Gastrocnemius medialis (tissue), 4 donors: Measurements from ENCODE around the gene ADRA2B. TPM values are rescaled to one million over a fixed set of nuclear protein-coding genes. Genes with fewer than 3 reads are reported as not detected.

Experiments
- ATAC-seq, 2 donors: fragments of 150-250 bp; one replicate each; pipeline ENCODE4 v1.9.1; 2016
- DNase-seq, 2 donors: peaks; one replicate each; pipeline ENCODE4 v3.0.0-alpha.2; 2019
- H3K27ac ChIP-seq, 4 donors: fragments of 200-600 bp; sonication (generic); 1 replicate in 1 of 4; 2 replicates in 3 of 4; pipeline ENCODE4 v1.5.1; 2016 to 2018; ENCODE audit warnings: mild to moderate bottlenecking in 2 of 4, moderate library complexity in 1 of 4
- H3K27me3 ChIP-seq, 3 donors: fragments of 200-600 bp; sonication (generic) in 2 of 3; 1 replicate in 1 of 3; 2 replicates in 2 of 3; pipeline versions ENCODE4 v1.5.1 to v1.6.0; 2016 to 2019; ENCODE audit warnings: mild to moderate bottlenecking in 1 of 3, moderate library complexity in 1 of 3
- H3K36me3 ChIP-seq, 2 donors: fragments of 200-600 bp; sonication (generic) in 1 of 2; one replicate each; pipeline ENCODE4 v1.5.1; 2017 to 2018
- H3K4me1 ChIP-seq, 2 donors: fragments of 200-600 bp; sonication (generic) in 1 of 2; one replicate each; pipeline ENCODE4 v1.5.1; 2016 to 2017; ENCODE audit warnings: mild to moderate bottlenecking in 2 of 2
- H3K4me3 ChIP-seq, 4 donors: fragments of 200-600 bp; sonication (generic) in 3 of 4; 1 replicate in 1 of 4; 2 replicates in 3 of 4; pipeline ENCODE4 v1.5.1; 2016 to 2019; ENCODE audit warnings: mild to moderate bottlenecking in 2 of 4
- H3K9me3 ChIP-seq, 3 donors: fragments of 200-600 bp; sonication (generic) in 2 of 3; 1 replicate in 1 of 3; 2 replicates in 2 of 3; pipeline ENCODE4 v1.5.1; 2016 to 2019
- CTCF ChIP-seq, 5 experiments: fragments of 450-650 bp in 3 of 5; fragments of 200-600 bp in 2 of 5; sonication (generic) in 2 of 5; IDR thresholded peaks in 4 of 5; conservative IDR thresholded peaks in 1 of 5; 1 replicate in 4 of 5; 2 replicates in 1 of 5; pipeline ENCODE4 v1.5.1; 2016 to 2019; ENCODE audit warnings: antibody characterized with exemption in 5 of 5, mild to moderate bottlenecking in 3 of 5, moderate library complexity in 3 of 5
- POLR2A ChIP-seq, 2 donors: fragments of 450-650 bp; IDR thresholded peaks; one replicate each; pipeline ENCODE4 v1.6.1; 2017; ENCODE audit warnings: antibody characterized with exemption in 2 of 2, mild to moderate bottlenecking in 2 of 2, moderate library complexity in 2 of 2
- in situ Hi-C, 4 donors: fragments of 200-750 bp; cut with MboI; loops; one replicate each; pipeline versions ENCODE4 v1.15.0 to v1.8.0; 2017; ENCODE audit warnings: low sequenced_read_pairs in 4 of 4
- intact Hi-C: fragments of 100-400 bp; cut with DNase I; formaldehyde crosslinking; loops from one replicate; pipeline ENCODE4 v1.15.1; 2023; ENCODE audit warnings: low total_unique reads
- total RNA-seq, 4 donors: library from RNA; depleted of rRNA; stranded (reverse); fragments of >200 nt; gene quantifications; one replicate each; pipeline versions ENCODE4 v1.1.0 to v1.2.3, GENCODE V29; 2016

Gene ADRA2B
- total RNA-seq, 4 donors from 2014 or later, result 2.4 to 5.6 (median 3.6) TPM

- intact Hi-C loops, result no loop called here
Measured at GRCh38 chr2:96140941-96141623, 24.7 kb upstream of the ADRA2B start.

GRCh38 chr2:96139181-96139758 lies 22.9 kb upstream of the ADRA2B start:
- ATAC-seq (no peak), DNase-seq (no peak)
- Histone ChIP-seq H3K27me3 (no peaks in the 10 kb centered on the region), H3K36me3 (no peaks in the 10 kb centered on the region), H3K9me3 (no peaks in the 10 kb centered on the region), H3K4me1 (peaks cover 0 to 3% of the 10 kb centered on the region in 2 donors), H3K4me3 (no peak overlapping the region), H3K27ac (no peak overlapping the region)
- intact Hi-C loops, result loop anchor here (10.0 kb wide), 1 partner anchor 366 kb away; the partner anchor contains the start of gene NEURL3
- in situ Hi-C loops, result loop anchor here in 2 of 4 donors (25.0 kb wide), 2 partner anchors 123 to 373 kb away; partner anchors contain the start of genes CIAO1 (in 1 of the 2), NEURL3 (in 1 of the 2) and TMEM127 (in 1 of the 2)
- TF ChIP-seq POLR2A (IDR thresholded peaks at IDR 0.05), result no peak
- TF ChIP-seq CTCF (IDR thresholded peaks at IDR 0.05 in 4 of 5, conservative IDR thresholded peaks at IDR 0.05 in 1 of 5), result no peak

More at GRCh38 chr2:96140941-96141623, 24.7 kb upstream of the ADRA2B start:
- in situ Hi-C loops, result loop anchor here in 2 of 4 donors (25.0 kb wide), 2 partner anchors 121 to 371 kb away; partner anchors contain the start of genes CIAO1 (in 1 of the 2), NEURL3 (in 1 of the 2) and TMEM127 (in 1 of the 2)
- no peak for DNase-seq
- Histone ChIP-seq H3K27ac (no peak overlapping the region), H3K4me1 (peaks cover 0 to 7% of the 10 kb centered on the region in 2 donors), H3K9me3 (no peaks in the 10 kb centered on the region), H3K4me3 (no peak overlapping the region), H3K27me3 (no peaks in the 10 kb centered on the region), H3K36me3 (no peaks in the 10 kb centered on the region)
- TF ChIP-seq CTCF (IDR thresholded peaks at IDR 0.05 in 4 of 5, conservative IDR thresholded peaks at IDR 0.05 in 1 of 5) (no peak), POLR2A (IDR thresholded peaks at IDR 0.05) (no peak)
- ATAC-seq, result no peak

- no peaks in the 10 kb centered on the region for H3K4me1 ChIP-seq
- ATAC-seq (peak in 1 of 2 donors; percentile 59), DNase-seq (no peak)
- intact Hi-C loops (loop anchor here (10.0 kb wide), 1 partner anchor 366 kb away; the partner anchor contains the start of gene NEURL3), in situ Hi-C loops (loop anchor here in 2 of 4 donors (25.0 kb wide), 2 partner anchors 124 to 374 kb away; partner anchors contain the start of genes CIAO1 (in 1 of the 2), NEURL3 (in 1 of the 2) and TMEM127 (in 1 of the 2))
- H3K27ac ChIP-seq, result no peak within 1 kb of the TSS
- TF ChIP-seq CTCF (IDR thresholded peaks at IDR 0.05 in 4 of 5, conservative IDR thresholded peaks at IDR 0.05 in 1 of 5) (peak; percentile 22 to 54 (median 37)), POLR2A (IDR thresholded peaks at IDR 0.05) (no peak)
- H3K27me3 ChIP-seq, result no peaks in the 10 kb centered on the region
- H3K4me3 ChIP-seq, result no peak within 1 kb of the TSS
- no peaks in the 10 kb centered on the region for H3K9me3 ChIP-seq
- H3K36me3 ChIP-seq, result no peaks in the 10 kb centered on the region
Measured at GRCh38 chr2:96138179-96139145, 22.1 kb upstream of the ADRA2B start, which contains the start of gene ASTL. Gene ASTL, minus strand, starts transcription at chr2:96138502. Its CDS starts 66 bp downstream, at chr2:96138436.
